ENCODE results near the gene AGR3.
"Not testable (repeated sequence)": the region's sequence is repeated elsewhere in the genome, so short reads cannot be mapped to it uniquely, and the experiment has no call there.

The AGR3 gene

DNA sequence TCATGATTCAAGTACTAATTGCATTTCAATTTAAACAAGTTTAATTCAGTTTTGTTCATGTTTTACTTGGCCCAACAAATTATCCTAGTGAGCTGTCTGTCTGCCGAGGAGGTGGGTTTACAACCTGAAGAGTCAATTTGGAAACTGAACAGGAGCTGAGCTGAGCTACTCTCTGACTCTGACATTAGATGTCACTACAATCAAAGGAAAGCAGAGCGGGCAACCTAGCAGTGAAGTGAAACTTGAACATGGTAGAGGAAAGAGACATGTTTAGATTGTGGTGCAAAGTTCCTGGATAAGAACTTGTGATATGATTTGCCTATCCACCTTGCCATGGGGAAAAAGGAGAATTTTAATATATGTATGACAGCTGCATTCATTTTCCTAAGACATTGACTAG, 9.6 kb upstream of the AGR3 start:
- DNase-seq, result no peak

DNA sequence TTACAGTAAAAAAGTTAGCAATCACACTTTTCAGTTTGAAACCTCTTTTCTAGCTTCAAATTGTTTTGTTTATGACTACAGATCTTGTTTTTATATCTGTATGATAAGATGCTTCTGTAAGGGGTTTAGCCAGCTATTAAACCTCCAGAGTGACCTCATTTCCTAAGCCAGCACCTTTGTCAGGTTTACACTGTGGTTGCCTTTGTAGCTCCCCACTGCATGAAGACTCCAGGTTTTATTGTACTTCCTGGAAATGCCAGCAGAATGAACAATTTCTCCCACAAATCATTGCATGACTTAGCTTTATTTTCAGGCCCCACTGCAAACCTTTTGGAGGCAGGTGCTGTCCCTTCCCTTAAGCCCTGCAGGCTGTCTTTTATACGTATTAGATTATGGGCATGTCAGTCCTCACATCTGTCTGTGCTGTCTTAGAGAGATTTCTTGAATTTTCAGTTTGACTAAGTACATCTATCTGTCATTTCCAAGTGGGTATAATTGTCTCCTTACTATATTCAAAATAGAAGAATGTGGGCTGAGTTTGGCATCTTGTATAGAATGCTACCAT, 8.2 kb upstream of the AGR3 start:
- DNase-seq, result no peak

DNA sequence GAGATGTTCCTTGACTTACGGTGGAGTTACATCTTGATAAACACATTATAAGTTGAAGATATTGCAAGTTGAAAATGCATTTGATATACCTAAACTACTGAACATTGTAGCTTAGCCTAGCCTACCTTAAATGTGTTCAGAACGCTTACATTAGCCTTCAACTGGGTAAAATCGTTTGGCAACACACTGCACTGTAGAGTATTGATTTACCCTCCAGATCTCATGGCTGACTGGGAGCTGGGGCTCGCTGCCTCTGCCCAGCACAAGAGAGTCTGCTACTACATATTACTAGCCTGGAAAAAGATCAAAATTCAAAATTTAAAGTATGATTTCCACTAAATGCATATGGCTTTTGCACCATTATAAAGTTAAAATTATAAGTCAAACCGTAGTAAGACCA, 7.5 kb upstream of the AGR3 start:
- no peak for DNase-seq

DNA sequence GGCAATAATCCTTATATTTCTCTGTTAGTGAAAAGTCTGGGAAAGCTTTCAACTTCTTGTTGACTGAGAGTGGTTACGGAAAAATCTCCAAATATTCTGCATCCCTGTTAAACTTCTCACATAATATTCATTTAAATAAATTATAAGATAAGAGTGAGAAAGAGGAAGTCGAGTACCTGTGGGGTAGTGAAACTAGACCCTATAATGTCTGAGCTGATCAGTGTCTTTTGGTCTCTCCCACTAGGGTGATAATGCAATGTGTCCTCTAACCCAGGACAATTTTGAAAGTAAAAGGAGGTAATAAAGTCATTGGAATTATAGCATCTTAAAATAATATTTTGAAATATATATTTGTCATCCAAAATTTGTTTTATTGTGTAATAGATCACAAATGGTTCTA, 2.1 kb upstream of the AGR3 start:
- no peak for DNase-seq

DNA sequence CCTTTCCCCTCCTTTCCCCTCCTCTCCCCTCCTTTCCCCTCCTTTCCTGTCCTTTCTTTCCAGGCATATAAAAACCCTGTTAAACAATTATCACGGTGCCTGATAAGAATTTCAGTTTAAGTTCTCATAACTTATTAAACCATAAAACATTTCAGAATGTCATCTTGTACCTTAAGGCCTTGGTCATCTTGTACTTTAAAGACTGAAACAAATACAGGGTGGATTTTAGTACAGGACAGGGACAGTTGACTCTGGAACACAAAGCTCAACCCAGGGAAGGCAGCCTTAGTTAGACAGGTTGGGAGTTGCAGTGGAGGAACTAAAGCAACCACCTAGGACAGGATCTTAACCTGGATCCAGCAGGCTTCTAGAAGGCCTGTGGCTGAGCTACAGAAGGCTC, 1.2 kb downstream of the AGR3 start:
- no peak for DNase-seq

DNA sequence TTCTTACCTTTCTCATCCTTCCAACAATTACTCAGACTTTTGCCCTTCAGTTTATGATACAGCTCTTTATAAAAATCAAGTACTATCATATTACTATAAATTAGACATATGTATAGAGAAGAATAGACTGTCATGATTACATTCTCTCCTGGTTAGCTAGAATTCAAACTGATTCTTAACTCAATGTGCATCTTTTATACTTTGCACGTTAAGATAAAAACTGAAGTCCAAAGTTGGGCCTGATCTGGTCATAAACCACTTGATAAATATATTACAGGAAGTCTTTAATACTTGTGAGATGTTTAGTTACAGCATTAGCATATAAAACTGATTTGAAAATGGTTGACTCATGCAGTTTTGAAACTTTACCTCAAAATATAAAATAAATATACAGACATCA, 2.6 kb downstream of the AGR3 start:
- no peak for DNase-seq

DNA sequence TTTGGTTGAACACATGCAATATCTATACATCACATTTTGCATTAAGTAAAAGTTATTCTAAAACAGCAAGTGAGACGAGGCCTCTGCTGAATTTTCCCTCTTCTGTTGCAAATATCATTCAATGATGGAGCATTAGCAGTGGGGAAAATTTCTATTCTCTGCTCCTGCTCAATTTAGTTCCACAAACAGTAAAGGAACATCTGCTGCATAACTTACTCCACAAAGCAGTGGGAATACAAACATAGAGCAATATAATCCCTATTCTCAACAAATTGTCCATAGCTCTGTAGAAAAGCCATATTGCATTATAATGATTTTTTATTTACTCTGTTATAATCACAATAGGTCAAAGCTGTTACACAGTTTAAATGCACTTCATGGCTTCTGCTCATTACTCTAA, 5.9 kb downstream of the AGR3 start:
- no peak for DNase-seq

DNA sequence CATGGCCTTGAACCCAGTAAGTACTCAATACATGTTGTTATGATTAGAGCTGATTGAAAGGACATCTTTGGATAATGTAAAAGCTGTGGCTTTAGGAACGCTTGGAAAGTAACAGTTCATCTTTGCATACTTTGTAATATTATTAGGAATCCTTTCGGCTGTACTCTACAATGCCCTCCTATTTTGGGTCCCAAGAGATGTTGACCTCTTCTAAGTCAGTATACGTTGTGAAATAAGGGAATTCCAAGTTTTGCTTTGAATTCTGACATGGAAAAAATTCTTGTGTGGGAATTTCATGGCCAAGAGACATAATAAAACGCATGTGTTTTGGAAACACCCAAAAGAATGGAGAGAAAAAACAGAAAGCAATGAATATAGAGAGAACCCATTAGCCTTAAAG, 7.7 kb downstream of the AGR3 start:
- no peak for DNase-seq

DNA sequence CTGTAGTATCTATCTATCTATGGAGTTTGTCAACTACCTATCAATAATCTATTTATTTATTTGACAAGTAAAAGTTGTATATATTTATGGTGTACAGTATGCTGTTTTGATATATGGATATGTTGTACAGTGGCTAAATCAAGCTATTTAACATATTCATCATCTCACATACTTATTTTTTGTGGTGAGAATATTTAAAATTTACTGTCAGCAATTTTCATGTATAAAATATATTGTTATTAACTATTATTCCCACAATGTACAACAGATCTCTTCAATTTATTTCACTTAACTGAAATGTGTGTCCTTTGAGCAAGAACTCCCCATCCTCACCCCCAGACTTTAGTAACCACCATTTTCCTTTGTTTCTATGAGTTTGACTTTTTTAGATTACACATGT, 14.5 kb downstream of the AGR3 start:
- DNase-seq, result no peak

DNA sequence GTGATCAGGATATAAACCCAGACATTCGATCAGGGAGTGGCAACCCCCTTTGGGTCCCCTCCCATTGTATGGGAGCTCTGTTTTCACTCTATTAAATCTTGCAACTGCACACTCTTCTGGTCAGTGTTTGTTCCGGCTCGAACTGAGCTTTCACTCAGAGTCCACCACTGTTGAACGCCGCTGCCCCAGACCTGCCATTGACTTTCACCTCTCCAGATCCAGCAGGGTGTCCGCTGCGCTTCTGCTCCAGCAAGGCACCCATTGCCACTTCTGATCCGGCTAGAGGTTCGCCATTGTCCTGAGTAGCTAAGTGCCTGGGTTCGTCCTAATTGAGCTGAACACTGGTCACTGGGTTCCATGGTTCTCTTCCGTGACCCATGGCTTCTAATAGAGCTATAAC, 28.6 kb downstream of the AGR3 start:
- DNase-seq, result not testable (repeated sequence)

DNA sequence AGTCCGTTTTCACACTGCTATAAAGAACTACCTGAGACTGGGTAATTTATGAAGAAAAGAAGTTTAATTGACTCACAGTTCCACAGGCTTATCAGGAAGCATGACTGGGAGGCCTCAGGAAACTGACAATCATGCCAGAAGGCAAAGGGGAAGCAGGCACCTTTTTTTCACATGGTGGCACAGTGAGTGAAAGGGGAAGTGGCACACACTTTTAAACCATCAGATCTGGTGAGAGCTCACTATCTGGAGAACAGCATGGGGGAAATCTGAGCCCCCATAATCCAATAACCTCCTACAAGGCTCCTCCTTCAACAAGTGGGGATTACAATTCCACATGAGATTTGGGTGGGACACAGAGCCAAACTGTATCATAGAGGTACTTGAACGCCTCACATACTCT, 30.0 kb downstream of the AGR3 start:
- DNase-seq, result no peak

DNA sequence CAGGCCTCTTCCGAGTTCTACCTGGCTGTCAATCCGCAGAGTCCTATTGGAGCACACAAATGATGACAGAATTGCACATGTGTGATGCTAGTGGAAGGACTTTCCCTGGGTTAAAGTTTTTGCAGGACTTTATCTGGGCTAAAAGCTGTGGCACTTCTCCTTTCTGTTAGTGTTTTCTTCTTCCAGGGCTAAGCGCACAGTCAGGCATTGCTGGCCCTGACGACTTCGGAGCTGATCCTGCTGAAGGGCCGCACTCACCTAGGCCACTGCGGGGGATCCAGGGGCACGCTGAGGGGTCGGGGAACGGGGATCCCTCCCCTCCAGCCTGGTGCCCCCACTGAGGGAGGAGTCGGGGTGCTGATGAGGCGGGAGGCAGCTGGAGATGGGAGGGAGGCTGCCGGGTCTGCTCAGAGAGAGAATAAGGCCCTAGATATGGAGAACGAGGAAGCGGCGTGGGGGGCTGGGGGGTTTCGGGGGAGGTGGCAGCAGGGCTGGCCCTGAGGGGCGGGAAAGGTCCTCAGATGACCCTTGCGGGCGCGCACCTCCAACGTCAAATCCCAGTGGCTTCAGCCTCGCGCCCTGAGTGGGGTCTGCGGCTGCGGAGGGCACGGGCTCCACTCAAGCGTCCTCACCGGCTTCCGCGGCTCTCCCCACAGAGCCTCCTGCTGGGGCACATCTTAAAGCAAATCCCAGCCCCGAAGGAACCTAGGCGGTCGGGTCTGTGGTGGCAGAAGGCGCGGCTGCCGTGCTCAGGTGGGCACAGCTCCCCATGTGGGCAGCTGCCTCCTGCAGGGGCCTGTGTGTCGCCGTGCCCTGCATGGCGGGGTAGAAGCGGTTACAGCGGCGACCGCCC, 30.9 kb downstream of the AGR3 start:
- no peak for DNase-seq

DNA sequence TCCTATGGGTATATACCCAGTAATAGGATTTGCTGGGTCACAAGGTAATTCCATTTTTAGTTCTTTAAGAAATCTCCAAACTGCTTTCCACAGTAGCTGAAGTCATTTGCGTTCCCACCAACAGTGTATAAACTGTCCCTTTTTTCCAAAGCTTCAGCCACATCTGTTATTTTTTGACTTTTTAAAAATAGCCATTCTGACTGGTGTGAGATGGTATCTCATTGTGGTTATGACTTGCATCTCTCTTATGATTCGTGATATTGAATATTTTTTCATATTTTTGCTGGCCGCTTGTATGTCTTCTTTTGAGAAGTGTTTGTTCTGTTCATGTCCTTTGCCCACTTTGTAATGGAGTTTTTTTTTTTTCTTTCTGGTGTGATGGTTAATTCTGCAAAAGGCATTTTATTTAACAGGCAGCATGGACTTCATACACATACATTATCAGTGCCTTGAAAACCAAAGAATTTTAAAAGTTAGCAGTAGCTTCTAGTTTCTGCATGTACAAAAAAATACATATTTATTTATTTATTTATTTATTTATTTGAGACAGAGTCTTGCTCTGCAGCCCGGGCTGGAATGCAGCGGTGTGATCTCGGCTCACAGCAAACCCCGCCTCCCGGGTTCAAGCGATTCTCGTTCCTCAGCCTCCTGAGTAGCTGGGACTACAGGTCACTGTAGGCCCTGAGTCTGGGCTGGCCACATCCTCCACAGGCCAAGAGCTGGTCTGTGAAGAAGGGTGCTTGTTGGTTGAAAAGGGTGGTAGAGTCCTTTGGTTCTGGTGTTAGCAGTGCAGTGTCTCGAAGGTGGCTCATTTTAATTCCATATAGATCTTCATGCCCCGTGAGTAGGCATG, 32.3 kb downstream of the AGR3 start:
- no peak for DNase-seq

DNA sequence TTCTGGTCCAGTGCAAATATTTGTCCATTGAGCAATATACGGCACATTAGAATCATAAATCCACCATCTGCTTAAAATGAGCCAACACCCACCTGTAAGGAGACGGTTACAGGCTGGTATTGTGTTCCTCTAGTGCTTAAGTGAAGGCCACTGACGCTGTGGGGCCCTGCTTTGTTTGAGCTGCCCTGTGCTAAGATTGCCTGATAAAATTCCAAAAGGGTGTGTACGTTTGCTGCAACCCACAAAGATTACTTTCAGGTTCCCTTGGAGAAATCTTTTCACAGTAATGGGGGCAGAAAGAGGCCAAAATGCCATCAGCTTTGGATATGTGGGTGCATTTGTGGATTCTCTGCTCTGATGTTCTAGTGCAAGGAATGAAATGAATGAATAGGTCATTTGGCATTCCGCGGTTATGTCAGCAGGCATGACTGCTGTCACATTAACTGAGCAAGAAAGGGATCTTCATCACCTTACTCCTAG, 34.4 kb downstream of the AGR3 start:
- DNase-seq, result no peak

DNA sequence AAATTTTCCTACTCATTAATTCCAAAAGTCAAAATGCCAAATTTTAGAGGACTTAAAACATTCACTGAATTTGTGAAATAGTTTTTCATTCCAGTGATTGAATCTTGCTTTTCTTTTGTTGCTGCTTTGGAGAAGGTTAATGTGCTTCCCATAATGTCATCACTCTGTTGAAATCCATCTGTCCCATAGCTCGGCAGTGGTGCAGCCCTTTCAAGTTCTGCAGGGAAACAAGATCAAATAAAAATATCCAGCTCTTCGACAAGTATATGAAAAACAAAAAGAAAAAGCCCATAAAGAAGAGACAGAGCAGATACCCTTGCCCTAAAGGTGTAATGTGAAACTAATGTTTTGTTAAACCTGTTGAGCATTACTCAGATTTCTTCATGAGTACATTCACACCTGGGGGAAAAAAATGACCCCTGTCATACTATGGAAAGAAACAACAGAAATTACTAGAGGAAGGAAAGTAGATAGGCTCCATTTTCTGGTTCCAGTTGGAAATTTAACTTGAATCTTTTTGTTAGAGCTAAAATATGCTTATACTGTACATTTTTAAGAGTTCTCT, 35.1 kb downstream of the AGR3 start:
- no peak for DNase-seq

DNA sequence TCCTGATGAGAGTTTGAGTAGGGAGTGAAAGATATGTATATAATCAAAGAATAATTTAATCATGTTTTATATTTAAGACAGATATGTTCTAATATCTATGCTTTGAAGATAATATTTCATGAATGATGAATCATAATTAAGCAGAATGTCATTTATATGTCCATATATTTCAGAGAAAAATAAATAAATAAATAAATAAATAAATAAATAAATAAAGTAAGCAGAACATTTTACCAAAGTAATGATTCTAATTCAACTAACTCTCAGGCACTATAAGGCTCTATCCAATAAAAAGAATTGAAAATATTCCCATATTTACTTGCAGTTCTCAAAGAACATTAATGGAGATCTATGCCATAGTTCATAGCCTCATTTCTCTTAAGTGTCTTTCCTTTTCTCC, 36.0 kb downstream of the AGR3 start:
- DNase-seq, result no peak

DNA sequence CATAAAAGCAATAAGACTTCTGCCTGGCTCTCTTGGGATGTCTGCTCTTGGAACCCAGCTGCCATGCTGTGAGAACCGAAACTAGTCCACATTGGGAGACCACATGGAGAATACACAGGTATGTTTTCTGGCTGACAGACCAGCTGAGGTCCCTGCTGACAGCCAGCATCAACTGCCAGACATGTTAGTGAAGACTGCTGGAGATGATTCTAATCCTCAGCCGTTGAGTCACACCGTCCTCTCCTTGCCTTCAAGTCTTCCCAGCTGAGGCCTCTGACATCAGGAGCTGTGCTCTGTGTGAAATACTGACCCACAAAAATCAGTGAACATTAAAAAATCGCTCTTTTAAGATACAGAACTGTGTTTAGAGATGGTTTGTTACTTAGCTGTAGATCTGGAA, 40.1 kb downstream of the AGR3 start:
- DNase-seq, result no peak

DNA sequence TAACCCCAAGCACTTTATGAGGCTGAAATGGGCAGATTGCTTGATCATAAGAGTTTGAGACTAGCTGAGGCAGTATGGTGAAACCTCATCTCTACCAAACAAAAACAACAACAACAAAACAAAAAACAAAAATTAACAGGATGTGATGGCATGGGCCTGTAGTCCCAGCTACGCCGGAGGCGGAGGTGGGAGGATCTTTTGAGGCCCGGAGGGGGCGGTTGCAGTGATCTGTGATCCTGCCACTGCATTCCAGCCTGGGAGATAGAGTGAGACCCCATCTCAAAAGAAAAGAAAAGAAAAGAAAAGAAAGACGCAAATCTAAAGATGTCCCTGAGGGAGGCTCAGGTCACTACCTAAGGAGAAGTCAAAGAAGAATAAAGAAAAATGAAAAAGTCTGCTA, 41.7 kb downstream of the AGR3 start:
- no peak for DNase-seq

DNA sequence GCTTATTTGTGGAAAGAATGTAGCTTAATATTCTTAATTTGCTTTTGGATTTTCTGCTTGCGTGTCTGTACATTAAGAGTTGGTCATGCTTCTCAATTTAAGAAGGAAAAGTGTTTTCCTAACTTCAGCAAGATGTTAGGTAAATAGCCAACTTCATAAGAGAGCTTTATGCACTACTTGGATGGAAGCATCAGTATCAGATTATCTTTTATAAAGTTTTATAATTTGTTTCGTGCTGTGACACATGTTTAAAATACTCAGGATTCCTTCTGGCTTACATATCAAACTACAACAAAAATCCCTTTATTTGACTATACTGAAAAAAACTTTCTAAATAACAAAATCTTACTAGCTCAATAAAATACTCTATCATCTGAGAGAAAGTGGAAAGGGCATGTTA, 42.1 kb downstream of the AGR3 start:
- no peak for DNase-seq

DNA sequence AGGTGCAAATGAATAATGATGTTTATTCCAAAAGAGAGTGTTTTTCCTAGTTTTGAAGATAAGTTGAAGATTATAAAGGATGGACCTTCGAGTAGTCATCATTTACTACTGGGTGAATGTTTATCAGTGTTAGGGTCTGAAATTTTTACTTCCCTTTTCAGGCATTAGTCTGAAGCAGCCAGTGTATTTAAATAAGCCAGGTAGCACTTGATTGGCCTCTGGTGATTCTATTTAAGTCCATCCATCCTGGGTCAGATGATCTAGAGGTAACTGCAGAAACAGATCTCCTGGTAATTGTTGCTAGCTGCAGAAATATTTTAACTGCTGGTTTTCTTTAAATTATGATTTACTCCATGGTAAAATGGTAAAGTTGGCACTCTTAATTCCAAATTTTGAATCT, 42.9 kb downstream of the AGR3 start:
- DNase-seq, result no peak

DNA sequence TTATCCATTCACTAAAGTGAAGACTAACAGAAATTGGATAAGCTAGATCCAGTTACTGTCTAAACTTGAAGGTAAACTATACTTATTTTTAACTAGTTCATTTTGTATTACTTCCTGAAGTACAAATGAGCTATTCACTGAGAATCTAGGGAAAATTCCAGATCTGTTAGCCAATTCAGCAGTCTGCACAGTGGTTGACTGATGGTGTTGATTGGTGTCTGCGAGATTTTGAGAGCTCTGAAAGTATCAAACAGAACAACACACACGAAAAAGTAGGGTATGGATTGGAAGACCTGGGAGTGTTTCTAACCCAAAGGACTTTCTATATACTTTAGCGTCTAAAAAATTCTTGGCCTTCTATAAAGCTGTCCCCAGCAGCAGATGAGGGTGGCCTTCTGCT, 43.4 kb downstream of the AGR3 start:
- DNase-seq, result no peak

DNA sequence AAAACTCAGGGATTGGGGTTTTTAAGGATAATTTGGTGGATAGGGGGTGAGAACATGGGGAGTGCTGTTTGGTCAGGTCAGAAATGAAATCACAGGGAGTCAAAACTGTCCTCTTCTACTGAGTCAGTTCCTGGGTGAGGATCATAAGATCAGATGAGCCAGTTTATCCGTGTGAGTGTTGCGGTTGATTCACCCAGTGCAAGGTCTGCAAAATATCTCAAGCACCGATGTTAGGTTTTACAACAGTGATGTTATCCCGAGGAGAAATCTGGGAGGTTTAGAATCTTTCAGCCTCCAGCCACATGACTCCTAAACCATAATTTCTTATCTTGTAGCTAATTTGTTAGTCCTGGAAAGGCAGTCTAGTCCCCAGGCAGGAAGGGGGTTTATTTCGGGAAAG, 45.3 kb downstream of the AGR3 start:
- DNase-seq, result no peak

DNA sequence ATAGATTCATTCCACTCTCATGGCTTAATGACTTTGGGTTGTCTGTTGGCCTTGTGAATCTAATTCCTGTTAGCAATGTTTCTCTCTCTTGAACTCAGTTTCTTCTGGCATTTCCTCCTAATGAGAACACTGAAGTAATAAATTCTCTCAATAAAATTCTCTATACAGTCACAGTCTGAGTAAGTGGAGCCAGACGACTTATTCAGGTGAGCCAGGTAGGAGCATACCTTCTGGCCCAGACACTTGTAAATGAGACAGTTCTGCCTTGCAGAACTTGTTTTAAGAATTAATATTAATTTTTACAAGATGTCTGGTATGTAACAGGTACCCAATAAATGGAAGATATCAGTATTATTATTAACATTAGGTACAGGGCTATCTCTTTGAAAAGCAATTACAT, 48.4 kb downstream of the AGR3 start:
- no peak for DNase-seq

DNA sequence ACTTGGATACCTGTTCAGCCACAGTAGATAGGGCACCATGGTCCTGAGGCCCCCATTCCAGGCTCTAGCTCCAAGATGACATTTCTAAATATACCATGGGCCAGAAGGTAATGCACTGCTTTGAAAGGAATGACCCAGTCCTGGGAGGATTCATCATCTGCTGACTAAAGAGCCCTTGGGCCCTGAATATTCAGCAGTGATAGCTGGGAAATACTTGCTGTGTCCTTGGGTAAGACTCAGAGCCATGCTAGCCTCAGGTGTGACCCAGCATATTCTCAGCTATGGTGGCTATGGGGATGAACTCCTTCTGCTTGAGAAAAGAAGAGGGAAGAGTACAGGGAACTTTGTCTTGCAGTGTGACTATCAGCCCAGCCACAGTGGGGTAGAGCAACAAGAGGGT, 55.7 kb downstream of the AGR3 start:
- no peak for DNase-seq

Data from stimulated activated CD4-positive, alpha-beta T cell treated with anti-CD3 and anti-CD28 coated beads, Interleukin-4, amount 100 ng/mL, for 1 hour (primary cell).